DMS114 treated with DMSO at 0.1 percent for 48 hours (cell line): ENCODE data around the gene INCA1.

Experiments
- DNase-seq: peaks from one replicate; lab custom pipeline; 2025; ENCODE audit not compliant: unreplicated experiment; lab: John Stamatoyannopoulos, UW

Gene INCA1

DNA sequence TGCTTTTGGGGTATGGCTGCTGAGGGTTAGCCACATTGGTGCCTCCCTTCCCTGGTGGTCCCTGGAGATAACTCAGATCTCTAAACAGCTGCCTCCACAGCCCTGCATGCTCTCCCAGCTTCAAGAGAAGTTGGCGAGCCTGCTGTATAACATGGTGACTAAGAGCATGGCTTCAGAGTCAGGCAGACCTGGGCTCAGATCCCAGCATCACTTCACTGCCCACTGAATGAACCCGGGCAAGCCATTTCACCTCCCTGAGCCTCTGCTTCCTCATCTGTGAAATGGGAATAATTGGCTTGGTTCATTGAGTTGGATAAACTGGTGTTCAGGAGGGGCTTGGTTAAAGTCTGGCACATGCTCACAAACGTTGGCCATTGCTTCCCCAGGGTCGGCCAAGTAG is 17.0 kb upstream of the INCA1 start:
- DNase-seq: no peak

DNA sequence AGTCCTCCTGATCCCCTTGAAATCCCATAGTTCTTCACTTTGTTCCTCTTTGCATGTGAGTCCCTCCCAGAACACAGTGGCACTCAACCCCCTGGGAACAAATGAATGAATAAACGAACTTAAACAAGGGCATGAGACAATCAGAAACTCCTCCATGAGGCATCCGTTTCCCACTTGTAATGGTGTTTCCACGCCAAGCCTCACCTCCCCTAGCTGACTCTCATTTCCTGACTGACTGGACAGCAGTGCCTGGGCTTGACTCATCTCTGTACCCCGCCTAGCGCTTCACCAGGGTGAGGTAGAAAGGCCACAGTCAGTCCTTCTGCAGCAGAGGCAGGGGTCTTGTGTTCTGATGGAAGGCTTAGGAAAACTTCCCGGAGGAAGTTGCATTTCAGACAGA is 14.6 kb upstream of the INCA1 start:
- no peak for DNase-seq

GRCh38 chr17:5003214-5003867 is 6.0 kb upstream of the INCA1 start:
- no peak for DNase-seq

DNA sequence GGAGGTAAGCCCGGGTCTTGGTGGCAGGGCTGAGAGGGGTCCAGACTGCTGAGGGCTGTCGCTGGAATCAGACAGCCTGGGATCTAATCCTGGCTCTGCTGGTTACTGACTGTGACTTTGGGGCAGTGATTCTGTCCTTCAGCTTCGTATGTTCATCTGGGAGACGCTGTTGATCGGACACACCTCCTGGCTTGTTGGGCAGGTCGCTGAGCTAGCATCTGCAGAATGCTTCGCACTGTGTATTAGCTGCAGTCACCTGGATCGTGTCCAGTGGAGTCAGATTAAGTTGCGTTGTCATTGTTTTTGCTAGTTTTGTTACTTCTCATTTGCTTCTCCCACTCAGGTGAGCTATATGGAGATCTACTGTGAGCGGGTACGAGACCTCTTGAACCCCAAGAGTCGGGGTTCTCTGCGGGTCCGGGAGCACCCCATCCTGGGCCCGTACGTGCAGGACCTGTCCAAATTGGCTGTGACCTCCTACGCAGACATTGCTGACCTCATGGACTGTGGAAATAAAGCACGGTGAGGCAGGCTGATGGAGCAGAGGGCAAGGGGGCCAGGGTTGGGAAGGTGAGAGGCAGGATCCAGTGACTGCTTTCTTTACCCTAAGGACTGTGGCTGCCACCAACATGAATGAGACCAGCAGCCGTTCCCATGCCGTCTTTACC is 4.9 kb upstream of the INCA1 start:
- no peak for DNase-seq

DNA sequence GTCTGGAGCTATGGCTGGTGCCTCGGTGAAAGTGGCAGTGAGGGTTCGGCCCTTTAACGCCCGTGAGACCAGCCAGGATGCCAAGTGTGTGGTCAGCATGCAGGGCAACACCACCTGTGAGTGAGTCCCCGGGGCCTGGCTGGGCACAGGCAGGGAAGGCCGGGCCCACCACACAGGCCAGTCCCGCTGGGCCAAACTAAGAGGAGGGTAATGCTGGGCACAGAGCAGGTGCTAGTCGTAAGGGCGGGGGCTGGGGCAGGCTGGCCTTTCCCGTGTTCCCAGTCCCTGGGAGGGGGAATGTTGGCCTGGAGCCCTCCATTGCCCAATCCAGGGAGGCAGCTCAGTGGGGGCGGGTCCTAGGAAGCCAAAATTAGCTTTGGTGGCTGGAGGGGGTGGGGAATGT is 2.9 kb upstream of the INCA1 start:
- DNase-seq: no peak

- no peak for DNase-seq
Observed at GRCh38 chr17:4999430-5000093, 2.2 kb upstream of the INCA1 start.

GRCh38 chr17:4998732-4999429 is 1.6 kb upstream of the INCA1 start:
- no peak for DNase-seq

DNA sequence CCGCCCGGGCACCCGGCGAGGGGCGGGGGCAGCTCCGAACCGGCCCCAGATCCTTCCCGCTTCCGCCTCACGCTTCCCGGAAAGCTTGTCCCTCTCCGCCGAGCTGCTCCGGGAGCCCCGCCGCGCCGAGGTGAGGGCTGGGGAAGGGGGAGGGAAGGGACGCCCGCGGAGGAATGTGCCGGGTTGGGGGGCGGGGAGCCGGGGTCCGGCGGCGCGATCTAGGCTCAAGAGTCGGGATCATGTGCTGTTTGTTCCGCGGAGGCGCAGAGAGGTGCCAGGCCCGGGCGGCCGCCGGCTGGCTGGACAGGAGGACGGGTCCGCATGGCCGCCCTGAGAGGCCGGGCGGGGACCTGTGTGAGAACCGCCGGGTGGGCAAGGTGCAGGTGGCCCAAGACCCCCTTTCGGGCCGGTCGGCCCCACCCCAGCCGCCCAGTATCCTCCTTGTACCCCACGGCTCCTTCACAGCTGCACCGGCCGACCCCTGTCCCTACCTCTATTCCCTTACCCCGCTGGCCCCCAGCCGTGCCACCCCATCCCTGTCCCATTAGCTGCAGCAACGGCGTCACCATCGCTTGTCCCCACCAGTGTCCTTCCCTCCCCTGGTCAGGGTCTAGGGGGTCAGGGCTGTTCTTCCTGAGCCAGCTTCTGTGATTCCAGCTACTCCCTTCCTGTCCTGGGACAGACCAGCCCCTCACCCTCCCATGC is 857 bp upstream of the INCA1 start:
- DNase-seq: no peak

DNA sequence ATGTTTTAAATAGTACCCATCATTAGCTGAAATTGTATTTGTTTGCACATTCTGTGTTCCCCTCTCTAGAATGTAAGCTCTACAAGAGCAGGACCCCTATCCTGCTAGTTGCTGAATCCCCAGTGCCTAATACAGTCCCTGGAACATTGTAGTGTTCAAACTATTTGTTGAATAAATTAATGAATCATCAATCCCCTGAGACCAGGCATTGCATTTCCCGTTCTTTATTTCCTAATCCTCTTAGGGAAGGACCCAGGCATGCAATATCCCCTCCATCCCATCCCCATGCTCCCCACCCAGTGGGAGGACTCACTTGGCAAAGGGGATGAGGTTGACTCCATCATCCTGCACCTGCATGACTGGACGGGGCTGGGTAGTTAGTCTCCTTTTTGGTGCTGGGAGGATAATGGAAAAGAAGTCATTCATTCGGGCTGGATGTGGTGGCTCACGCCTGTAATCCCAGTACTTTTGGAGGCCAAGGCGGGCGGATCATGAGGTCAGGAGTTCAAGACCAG is 3.2 kb downstream of the INCA1 start:
- DNase-seq: no peak

GRCh38 chr17:4987767-4988567 is 9.4 kb downstream of the INCA1 start:
- DNase-seq: no peak

DNA sequence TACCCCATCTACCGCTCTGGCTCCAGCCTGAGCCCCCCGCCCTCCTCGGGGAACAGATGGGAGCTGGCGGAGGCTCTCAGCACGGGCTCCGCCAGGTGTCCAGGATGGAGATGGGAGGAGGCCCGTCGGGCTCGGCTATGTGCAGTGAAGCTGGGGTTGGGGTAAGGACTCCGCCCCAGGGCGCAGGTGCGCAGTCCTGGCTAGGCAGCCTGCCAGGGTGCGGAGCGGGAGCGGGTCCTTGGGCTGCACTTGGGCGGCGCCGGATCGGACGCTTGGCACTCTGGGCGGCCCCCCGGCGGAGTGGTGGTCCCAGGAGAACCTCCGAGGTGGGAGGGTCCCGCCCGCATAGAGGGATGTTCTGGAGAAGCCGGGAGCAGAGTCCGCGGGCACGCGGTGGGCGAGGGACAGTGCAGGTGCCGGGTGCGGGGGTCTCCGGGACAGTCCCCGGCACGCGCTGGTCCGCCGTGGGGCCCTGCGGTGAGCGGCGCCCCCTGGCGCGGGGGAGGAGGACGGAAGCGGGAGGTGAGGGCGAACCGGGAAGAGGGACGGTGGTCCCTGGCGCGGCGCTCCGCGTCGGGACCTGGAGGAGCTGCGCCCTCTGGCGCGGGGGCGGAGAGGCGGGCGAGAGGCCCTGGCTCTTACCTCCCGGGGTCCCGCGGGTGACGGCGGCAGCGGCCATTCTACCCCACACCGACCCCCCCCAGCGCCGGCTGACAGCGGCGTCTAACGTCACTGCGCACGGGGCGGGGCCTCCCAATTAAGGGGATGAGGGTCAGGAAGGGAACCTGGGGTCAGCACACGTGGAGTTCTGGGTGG is 10.2 kb downstream of the INCA1 start, which contains the start of gene CAMTA2:
TSS of gene CAMTA2 (minus strand) at position 725 of the 816 bp plus-strand sequence. CDS start 1,453 bp downstream, outside the sequence.
- DNase-seq: peak; percentile 61

DNA sequence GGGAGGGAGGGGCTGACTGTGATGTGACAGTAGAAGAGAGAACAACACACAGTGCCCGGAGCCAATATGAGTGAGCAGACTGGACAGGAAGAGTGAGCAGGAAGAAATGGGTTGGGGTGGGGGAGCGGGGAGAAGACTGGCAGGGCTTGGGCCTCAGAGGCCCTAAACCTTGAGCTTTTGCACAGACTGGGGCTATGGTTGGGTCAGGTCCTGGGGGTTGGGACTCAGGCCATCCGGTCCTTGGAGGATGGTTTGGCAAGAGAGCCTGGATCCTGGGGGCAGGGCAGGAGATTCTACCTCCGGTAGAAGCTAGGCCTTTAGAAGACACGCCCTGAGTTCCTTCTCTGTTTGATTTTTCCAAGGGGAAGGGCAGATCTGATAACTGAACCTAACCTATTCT is 10.9 kb downstream of the INCA1 start:
- DNase-seq: no peak

- DNase-seq: no peak
Observed at GRCh38 chr17:4982305-4982704, 15.0 kb downstream of the INCA1 start.

- DNase-seq: peak; percentile 17
Observed at GRCh38 chr17:4980644-4981216, 16.6 kb downstream of the INCA1 start.

DNA sequence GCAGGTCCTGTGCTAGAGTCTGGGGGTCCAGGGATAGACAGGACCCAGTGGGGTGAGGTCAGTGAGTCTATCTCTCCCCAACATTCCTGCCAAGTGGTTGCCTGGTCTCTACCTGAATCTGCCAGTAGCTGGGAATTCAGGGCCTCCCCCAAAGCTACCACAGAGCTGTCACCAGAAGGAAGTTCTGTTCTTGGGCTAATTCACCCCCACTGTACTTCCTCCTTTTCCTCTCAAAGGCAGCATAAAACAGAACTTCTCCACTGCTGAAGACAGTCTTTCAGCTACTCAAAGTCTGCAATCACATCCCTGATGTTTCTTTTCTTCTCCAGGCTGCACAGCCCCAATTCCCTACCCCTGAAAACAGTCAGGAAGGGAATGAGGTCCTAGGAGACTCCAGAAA is 18.6 kb downstream of the INCA1 start:
- no peak for DNase-seq

GRCh38 chr17:4974115-4974670 is 23.1 kb downstream of the INCA1 start:
- no peak for DNase-seq

GRCh38 chr17:4973256-4974114 is 23.8 kb downstream of the INCA1 start:
- no peak for DNase-seq

GRCh38 chr17:4972752-4973151 is 24.6 kb downstream of the INCA1 start:
- DNase-seq: no peak
